Activated CD4-positive, alpha-beta T cell treated with anti-CD3 and anti-CD28 coated beads, Interleukin-2, amount 10 ng/mL, durations not matched to agents 7 days and 5 days (primary cell): ENCODE data around the gene FBXO30. TPM values are rescaled to one million over a fixed set of nuclear protein-coding genes. Genes with fewer than 3 reads are reported as not detected.

Source experiments
- CTCF ChIA-PET: fragments of 350-600 bp; sonication (Branson Sonifier 250); formaldehyde crosslinking; loops from one replicate; lab custom pipeline; 2021; ENCODE audit warnings: antibody characterized with exemption; lab: Charles Lee
- POLR2A ChIA-PET: fragments of 350-600 bp; sonication (Branson Sonifier 250); formaldehyde crosslinking; loops from one replicate; lab custom pipeline; 2021; ENCODE audit warnings: antibody characterized with exemption; lab: Charles Lee
- DNase-seq: peaks from one replicate; pipeline ENCODE4 v3.0.0-alpha.2; 2020
- H3K27ac Mint-ChIP-seq: one replicate; pipeline ENCODE4 v1.8.0; 2021; ENCODE audit warnings: mild to moderate bottlenecking, moderate library complexity, mixed read lengths
- H3K27me3 Mint-ChIP-seq: one replicate; pipeline ENCODE4 v1.8.0; 2021; ENCODE audit warnings: mixed read lengths
- H3K36me3 Mint-ChIP-seq: one replicate; pipeline ENCODE4 v1.8.0; 2021; ENCODE audit warnings: low read depth, mixed read lengths
- H3K4me1 Mint-ChIP-seq: one replicate; pipeline ENCODE4 v1.8.0; 2021; ENCODE audit warnings: mixed read lengths
- H3K4me3 Mint-ChIP-seq: one replicate; pipeline ENCODE4 v1.8.0; 2021; ENCODE audit warnings: mild to moderate bottlenecking, moderate library complexity, mixed read lengths
- H3K9me3 Mint-ChIP-seq: one replicate; pipeline ENCODE4 v1.8.0; 2021; ENCODE audit warnings: mixed read lengths
- total RNA-seq, 2 experiments: library from RNA; stranded (reverse); gene quantifications; one replicate each; pipeline ENCODE4 v1.2.3, GENCODE V29; 2021

The FBXO30 gene
- total RNA-seq, 2 experiments from 2014 or later, result 3.1 to 4.0 TPM

DNA sequence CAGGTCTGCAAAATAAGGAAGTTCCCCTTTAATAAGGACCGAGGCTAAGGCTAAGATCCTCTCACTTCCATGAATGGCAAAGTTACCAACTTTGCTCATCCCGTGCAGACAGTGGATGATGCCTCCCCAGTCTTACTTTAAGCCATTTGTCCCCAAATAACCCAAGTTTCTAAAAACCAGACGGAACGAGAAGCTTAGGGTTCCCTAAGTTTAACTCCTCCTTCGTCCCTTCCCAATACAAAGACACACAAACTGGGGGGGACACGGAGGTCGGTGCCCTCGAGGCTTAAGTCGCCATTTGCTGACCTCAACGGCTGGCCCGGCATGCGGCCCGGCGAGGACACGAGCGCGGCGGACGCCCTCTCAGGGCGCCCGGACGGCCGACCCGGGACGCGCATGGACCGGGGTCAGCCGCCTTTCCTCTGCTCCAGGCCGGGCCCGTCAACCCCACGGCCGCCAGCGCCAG is 527 bp downstream of the FBXO30 start:
- H3K4me3 Mint-ChIP-seq, result peak overlapping the region; percentile 82
- DNase-seq, result peak; percentile 8
- H3K9me3 Mint-ChIP-seq, result no peaks in the 10 kb centered on the region
- H3K27ac Mint-ChIP-seq, result peak overlapping the region; percentile 74
- ChIA-PET CTCF (interaction anchor here (0.9 to 1.3 kb wide), 3 partner anchors 13 to 150 kb away, joined by 3 read pairs; partner anchors contain the start of gene SHPRH), POLR2A (interaction anchor here (1.4 kb wide), 1 partner anchor 79 kb away, joined by 3 read pairs; the partner anchor contains the start of gene EPM2A)
- peaks cover 6% of the 10 kb centered on the region for H3K36me3 Mint-ChIP-seq
- peaks cover 25% of the 10 kb centered on the region for H3K4me1 Mint-ChIP-seq
- H3K27me3 Mint-ChIP-seq, result no peaks in the 10 kb centered on the region

DNA sequence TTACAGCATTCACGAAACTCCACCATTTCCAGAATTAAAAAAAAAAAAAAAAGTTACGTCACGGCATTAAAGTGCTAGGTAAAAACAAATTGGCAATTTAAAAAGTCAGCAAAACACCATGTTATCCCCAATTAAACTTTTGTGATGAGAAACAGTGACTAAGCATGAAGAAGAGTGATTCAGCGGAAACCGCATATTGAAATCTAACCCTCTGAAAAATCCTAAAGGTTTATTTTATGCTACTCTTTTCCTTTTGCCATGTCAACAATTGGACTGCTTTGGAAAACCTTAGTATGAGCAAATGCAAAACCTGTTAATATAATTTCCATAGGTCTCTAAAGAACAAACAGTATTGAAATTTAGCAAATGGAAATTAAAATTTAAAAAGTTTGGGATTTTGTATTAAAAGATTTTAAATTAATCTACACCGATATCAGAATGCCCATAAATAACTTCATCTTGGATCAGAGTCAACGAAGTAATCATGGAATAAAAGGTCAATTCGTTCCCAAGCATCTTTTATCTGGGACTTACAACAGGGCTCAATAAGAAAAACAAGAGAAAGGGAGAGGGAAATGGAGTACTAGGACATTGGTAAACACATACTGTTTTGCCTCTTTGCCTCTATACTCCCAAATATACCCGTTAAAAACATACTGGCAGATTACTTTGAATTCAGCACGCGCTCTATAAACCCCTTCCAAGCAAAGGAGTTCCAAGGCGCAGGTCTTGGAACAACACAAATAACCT is 1.1 kb downstream of the FBXO30 start:
- CTCF ChIA-PET, result no interaction called here

DNA sequence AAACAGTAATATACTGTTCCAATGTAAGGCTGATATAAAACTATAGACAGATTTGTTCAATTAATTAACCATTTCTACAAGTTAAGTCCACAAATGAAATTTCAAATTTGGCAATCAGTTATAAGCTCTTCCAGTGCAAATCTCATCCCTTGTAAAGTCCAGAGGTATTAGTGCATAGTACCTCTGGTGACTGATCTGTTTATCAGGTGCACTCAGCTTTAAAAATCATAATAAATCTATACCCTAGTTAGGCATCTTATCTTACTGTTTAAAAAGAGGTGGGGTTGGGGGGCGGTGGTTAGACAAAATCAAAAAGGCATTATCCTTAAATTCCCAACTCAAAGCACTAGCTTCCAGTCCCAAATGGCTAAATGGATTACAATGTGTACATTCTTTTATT is 2.9 kb downstream of the FBXO30 start:
- no peak overlapping the region for H3K4me3 Mint-ChIP-seq
- POLR2A ChIA-PET, result no interaction called here
- CTCF ChIA-PET, result interaction anchor here (1.2 kb wide), 1 partner anchor 55 kb away, joined by 3 read pairs; no protein-coding TSS in a partner anchor
- H3K27ac Mint-ChIP-seq, result no peak overlapping the region
- peaks cover 2% of the 10 kb centered on the region for H3K36me3 Mint-ChIP-seq
- peaks cover 25% of the 10 kb centered on the region for H3K4me1 Mint-ChIP-seq
- no peaks in the 10 kb centered on the region for H3K27me3 Mint-ChIP-seq
- no peak for DNase-seq
- no peaks in the 10 kb centered on the region for H3K9me3 Mint-ChIP-seq

More for the DNA sequence above, 1.1 kb downstream of the FBXO30 start:
- Mint-ChIP-seq H3K36me3 (peaks cover 6% of the 10 kb centered on the region), H3K27me3 (no peaks in the 10 kb centered on the region), H3K4me3 (peak overlapping the region; percentile 82), H3K4me1 (peaks cover 25% of the 10 kb centered on the region), H3K9me3 (no peaks in the 10 kb centered on the region), H3K27ac (peak overlapping the region; percentile 74)
- POLR2A ChIA-PET, result no interaction called here
- DNase-seq, result no peak

DNA sequence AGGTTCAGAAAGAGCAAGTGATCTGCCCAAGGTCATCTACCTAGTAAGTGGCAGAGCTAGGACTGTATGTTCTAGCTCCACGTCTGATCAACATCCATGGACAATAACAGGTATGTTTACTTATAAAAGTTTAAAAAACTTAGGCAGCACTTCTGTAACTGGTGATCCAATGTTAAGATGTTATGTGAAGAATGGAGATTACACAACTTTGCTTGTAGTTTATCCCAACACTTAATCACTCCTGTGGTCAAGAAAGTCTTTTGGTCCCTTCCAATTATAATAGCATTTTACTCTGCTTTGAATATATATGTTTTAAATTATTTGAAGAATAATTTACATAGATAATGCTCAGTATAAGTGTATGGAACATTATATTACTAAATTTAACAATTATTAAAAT is 4.8 kb downstream of the FBXO30 start:
- Mint-ChIP-seq H3K27ac (no peak overlapping the region), H3K36me3 (peaks cover 15% of the 10 kb centered on the region), H3K4me1 (peaks cover 11% of the 10 kb centered on the region), H3K4me3 (no peak overlapping the region), H3K9me3 (no peaks in the 10 kb centered on the region), H3K27me3 (no peaks in the 10 kb centered on the region)
- ChIA-PET CTCF (no interaction called here), POLR2A (no interaction called here)
- no peak for DNase-seq

DNA sequence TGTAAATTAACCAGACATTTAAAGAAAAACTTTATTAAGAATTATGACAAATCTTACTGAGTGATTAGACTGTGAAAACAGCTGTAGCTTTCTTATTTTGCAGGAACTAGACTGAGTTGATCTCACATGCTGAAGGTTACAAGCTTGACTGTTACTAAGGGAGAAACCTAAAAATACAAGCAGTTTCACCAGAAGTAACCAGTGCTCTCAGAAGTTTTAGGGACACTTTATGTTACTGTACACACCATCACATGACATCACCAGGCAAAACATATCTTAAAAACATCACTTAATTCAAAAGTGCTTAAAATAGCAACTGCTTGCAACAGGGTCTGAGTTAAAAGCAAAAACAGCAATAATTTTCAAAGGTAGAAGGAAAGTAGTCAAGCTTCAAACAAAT is 5.4 kb downstream of the FBXO30 start:
- Mint-ChIP-seq H3K27ac (no peak overlapping the region), H3K36me3 (peaks cover 20% of the 10 kb centered on the region), H3K4me1 (peaks cover 11% of the 10 kb centered on the region), H3K9me3 (no peaks in the 10 kb centered on the region), H3K27me3 (no peaks in the 10 kb centered on the region), H3K4me3 (no peak overlapping the region)
- ChIA-PET POLR2A (no interaction called here), CTCF (interaction anchor here (1.1 kb wide), 1 partner anchor 14 kb away, joined by 3 read pairs; no protein-coding TSS in a partner anchor)
- DNase-seq, result no peak

DNA sequence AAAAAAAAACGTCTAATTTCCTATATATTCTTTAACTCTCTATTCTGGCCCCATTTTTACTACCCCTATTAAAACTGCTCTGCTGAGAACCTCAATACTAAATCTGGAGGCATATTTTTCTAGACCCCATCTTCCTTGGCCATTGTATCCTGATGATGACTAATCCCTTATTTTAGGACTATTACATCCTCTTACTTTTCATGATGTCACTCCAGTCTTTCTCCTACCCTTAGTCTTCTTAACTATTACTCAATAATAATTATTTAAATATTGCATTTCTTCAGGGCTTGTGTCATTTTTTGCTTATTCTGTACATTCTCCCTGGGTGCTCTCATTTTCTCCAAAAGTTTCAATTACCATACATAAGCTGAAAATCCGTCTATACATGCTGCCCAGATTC is 6.4 kb downstream of the FBXO30 start:
- Mint-ChIP-seq H3K27ac (no peak overlapping the region), H3K36me3 (peaks cover 21% of the 10 kb centered on the region), H3K4me3 (no peak overlapping the region), H3K4me1 (peaks cover 4% of the 10 kb centered on the region), H3K27me3 (no peaks in the 10 kb centered on the region), H3K9me3 (no peaks in the 10 kb centered on the region)
- ChIA-PET POLR2A (no interaction called here), CTCF (interaction anchor here (1.1 kb wide), 1 partner anchor 15 kb away, joined by 3 read pairs; no protein-coding TSS in a partner anchor)
- no peak for DNase-seq

DNA sequence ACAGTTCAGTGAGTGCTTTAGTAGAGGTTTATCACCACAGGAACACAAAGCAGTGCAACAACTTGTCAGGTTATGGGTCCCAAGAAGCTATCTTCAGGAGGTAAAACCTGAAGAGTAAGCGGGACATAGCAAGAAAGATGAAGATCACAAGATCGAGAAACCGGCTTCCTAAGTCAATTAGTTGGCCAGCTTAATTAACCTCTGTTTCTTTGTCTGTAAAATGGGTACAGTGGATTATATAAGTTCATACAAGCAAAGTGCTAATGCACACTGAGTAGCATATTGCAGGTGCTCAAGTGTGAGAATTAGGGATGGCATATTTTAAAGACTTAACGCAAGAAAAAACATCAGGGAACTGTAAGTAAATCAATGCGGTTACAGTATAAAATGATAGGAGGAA is 12.5 kb downstream of the FBXO30 start:
- H3K4me3 Mint-ChIP-seq, result no peak overlapping the region
- H3K4me1 Mint-ChIP-seq, result no peaks in the 10 kb centered on the region
- no peak for DNase-seq
- no peaks in the 10 kb centered on the region for H3K27me3 Mint-ChIP-seq
- peaks cover 26% of the 10 kb centered on the region for H3K36me3 Mint-ChIP-seq
- no peak overlapping the region for H3K27ac Mint-ChIP-seq
- no peaks in the 10 kb centered on the region for H3K9me3 Mint-ChIP-seq
- CTCF ChIA-PET, result interaction anchor here (1.1 kb wide), 1 partner anchor 53 kb away, joined by 3 read pairs; no protein-coding TSS in a partner anchor
- POLR2A ChIA-PET, result no interaction called here

DNA sequence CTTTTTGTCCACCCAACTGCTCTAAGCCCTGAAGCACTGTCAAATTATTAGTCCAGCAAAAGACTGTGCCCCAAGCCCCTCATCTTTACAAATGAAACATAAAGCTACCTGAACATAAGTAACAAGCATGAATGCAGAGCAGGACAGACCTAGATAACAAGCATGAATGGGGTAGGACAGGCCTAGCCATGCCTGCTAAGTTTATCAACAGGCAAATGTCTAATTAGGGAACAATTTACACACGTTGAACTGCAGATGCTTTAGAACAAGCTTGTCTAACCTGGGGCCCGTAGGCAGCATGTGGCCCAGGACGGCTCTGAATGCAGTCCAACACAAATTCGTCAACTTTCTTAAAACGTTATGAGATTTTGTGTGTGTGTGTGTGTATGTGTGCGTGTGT is 13.6 kb downstream of the FBXO30 start:
- no peak overlapping the region for H3K27ac Mint-ChIP-seq
- DNase-seq, result no peak
- H3K9me3 Mint-ChIP-seq, result no peaks in the 10 kb centered on the region
- H3K4me3 Mint-ChIP-seq, result no peak overlapping the region
- H3K36me3 Mint-ChIP-seq, result peaks cover 25% of the 10 kb centered on the region
- ChIA-PET POLR2A (no interaction called here), CTCF (interaction anchor here (1.1 kb wide), 1 partner anchor 52 kb away, joined by 3 read pairs; no protein-coding TSS in a partner anchor)
- H3K4me1 Mint-ChIP-seq, result no peaks in the 10 kb centered on the region
- H3K27me3 Mint-ChIP-seq, result no peaks in the 10 kb centered on the region

DNA sequence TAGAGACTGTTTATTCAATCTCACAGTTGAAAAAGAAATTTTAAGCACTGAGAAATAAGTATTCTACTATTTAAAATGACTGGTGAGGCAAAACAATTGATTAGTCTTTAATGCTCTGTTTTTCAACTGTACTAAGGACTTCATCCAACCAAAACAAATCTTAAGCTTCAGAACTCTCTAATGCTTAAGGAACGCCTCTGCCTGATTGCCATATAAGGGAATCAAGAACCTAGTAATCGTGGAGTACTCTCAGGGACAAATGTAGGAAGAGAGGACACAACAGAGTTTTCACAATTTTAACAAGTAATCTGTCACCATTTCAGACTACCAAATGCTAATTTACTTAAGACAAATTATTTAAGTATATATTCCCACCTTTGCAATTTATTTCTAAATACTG is 16.1 kb downstream of the FBXO30 start:
- H3K36me3 Mint-ChIP-seq, result peaks cover 7% of the 10 kb centered on the region
- ChIA-PET POLR2A (no interaction called here), CTCF (no interaction called here)
- H3K27me3 Mint-ChIP-seq, result no peaks in the 10 kb centered on the region
- no peak overlapping the region for H3K27ac Mint-ChIP-seq
- H3K9me3 Mint-ChIP-seq, result no peaks in the 10 kb centered on the region
- no peaks in the 10 kb centered on the region for H3K4me1 Mint-ChIP-seq
- no peak overlapping the region for H3K4me3 Mint-ChIP-seq
- no peak for DNase-seq

DNA sequence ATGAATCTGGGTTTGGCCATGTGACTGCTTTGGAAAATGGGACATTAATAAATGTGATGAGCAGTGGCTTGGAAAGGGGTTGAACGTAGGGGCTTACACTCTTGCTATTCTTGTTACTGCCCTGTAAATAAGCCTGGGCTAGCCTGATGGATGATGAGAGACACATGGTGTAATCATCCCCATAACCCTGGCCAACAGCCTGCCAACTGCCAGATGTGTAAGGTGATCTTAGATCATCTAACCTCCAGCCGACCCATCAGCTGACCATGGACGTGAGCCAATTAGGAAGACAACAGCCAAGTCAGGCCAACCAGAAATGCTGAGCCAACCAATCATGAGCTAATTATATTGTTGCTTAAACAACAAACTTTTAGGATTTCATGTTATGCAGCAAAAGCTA is 25.2 kb downstream of the FBXO30 start:
- H3K27ac Mint-ChIP-seq, result no peak overlapping the region
- peaks cover 2% of the 10 kb centered on the region for H3K36me3 Mint-ChIP-seq
- no peaks in the 10 kb centered on the region for H3K27me3 Mint-ChIP-seq
- H3K4me1 Mint-ChIP-seq, result no peaks in the 10 kb centered on the region
- DNase-seq, result no peak
- ChIA-PET POLR2A (no interaction called here), CTCF (no interaction called here)
- no peak overlapping the region for H3K4me3 Mint-ChIP-seq
- H3K9me3 Mint-ChIP-seq, result peaks cover 19% of the 10 kb centered on the region

DNA sequence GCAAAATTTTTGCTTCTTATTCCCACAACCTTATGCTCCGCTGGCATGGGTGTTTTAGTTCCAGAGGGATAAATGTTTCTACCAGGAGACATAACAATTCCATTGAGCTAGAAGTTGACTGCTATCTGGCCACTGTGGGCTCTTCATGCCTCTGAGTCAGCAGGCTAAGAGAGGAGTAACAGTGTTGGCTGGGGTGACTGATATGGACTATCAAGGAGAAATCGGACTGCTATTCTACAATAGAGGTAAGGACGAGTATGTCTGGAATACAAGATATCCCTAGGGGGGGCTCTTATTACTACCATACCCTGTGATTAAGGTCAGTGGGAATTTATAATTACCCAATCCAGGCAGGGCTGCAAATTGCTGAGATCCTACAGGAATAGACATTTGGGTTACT is 26.9 kb downstream of the FBXO30 start:
- Mint-ChIP-seq H3K27ac (no peak overlapping the region), H3K4me1 (peaks cover 9% of the 10 kb centered on the region), H3K36me3 (peaks cover under 1% of the 10 kb centered on the region), H3K4me3 (no peak overlapping the region), H3K9me3 (peaks cover 24% of the 10 kb centered on the region), H3K27me3 (no peaks in the 10 kb centered on the region)
- POLR2A ChIA-PET, result no interaction called here
- DNase-seq, result no peak
- CTCF ChIA-PET, result no interaction called here

DNA sequence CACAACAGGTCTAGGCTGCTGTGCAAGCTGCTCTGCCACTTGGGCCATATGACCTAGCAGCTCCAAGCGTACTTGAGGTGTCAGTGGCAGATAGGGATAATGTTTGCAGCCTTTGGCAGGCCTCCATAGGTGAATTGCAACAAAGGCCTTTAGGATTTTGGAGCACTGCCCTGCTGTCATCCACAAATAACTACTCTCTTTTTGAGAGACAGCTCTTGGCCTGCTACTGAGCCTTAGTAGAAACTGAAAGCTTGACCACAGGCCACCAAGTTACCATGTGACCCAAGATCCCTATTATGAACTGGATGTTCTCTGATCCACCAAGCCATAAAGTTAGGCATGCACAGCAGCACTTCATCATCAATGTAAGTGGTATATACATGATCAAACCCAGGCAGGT is 29.9 kb downstream of the FBXO30 start:
- ChIA-PET POLR2A (no interaction called here), CTCF (interaction anchor here (0.5 to 1.4 kb wide), 3 partner anchors 25 to 150 kb away, joined by 3 to 5 read pairs (median 3); partner anchors contain the start of gene FBXO30)
- Mint-ChIP-seq H3K27me3 (no peaks in the 10 kb centered on the region), H3K27ac (no peak overlapping the region), H3K36me3 (peaks cover 2% of the 10 kb centered on the region), H3K4me3 (no peak overlapping the region), H3K4me1 (peaks cover 9% of the 10 kb centered on the region), H3K9me3 (peaks cover 12% of the 10 kb centered on the region)
- DNase-seq, result no peak

DNA sequence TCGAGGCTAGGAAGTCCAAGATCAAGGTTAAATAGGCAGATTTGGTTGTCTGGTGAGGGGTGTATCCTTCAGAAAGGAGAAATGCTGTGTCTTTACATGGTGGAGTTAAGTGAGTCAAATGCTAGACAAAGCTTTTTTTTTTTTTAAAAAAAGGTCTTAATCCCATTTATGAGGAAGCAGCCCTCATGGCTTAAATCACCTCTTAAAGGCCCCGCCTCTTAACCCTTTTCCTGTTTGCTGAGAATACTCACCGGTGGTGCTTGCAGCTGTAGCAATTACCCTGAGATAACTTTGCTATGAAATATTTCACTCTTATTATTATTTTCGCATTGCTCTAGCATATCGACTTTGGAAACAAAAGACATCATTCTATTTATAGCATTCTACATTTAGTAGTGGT is 30.8 kb downstream of the FBXO30 start:
- CTCF ChIA-PET, result interaction anchor here (1.4 kb wide), 1 partner anchor 25 kb away, joined by 5 read pairs; no protein-coding TSS in a partner anchor
- H3K36me3 Mint-ChIP-seq, result peaks cover 2% of the 10 kb centered on the region
- POLR2A ChIA-PET, result no interaction called here
- no peaks in the 10 kb centered on the region for H3K27me3 Mint-ChIP-seq
- H3K4me1 Mint-ChIP-seq, result peaks cover 9% of the 10 kb centered on the region
- H3K27ac Mint-ChIP-seq, result no peak overlapping the region
- no peak overlapping the region for H3K4me3 Mint-ChIP-seq
- H3K9me3 Mint-ChIP-seq, result peaks cover 11% of the 10 kb centered on the region
- DNase-seq, result no peak
